Muscle of leg (tissue), 11 donors: ENCODE measurements around the gene MINDY3. TPM values are rescaled to one million over a fixed set of nuclear protein-coding genes. Genes with fewer than 3 reads are reported as not detected.

Experiments
- DNase-seq: peaks from one replicate; pipeline ENCODE4 v3.0.0; 2013
- H3K27ac ChIP-seq: one replicate; pipeline ENCODE4 v1.5.1; 2013; ENCODE audit warnings: mild to moderate bottlenecking, low read length, control low read depth
- H3K27me3 ChIP-seq: one replicate; pipeline ENCODE4 v1.6.1; 2013; ENCODE audit warnings: low read length; ENCODE audit not compliant: control insufficient read depth, insufficient read depth
- H3K36me3 ChIP-seq: one replicate; pipeline ENCODE4 v1.6.1; 2013; ENCODE audit warnings: low read length; ENCODE audit not compliant: control insufficient read depth, insufficient read depth
- H3K4me1 ChIP-seq: one replicate; pipeline ENCODE4 v1.6.1; 2013; ENCODE audit warnings: low read length; ENCODE audit not compliant: control insufficient read depth, insufficient read depth
- H3K4me3 ChIP-seq: one replicate; pipeline ENCODE4 v1.5.1; 2013; ENCODE audit warnings: low read length, control low read depth
- H3K9me3 ChIP-seq: replicated peaks from 2 replicates; pipeline ENCODE4 v1.6.1; 2013; ENCODE audit warnings: low read depth, low read length; ENCODE audit not compliant: control insufficient read depth
- WGBS: methylation state at CpG from one replicate; pipeline ENCODE4 v1.1.5; 2013; ENCODE audit warnings: missing lambda C conversion rate; ENCODE audit not compliant: insufficient coverage; 5-methylcytosine and 5-hydroxymethylcytosine counted together
- polyA plus RNA-seq, 8 donors: library from polyadenylated mRNA; unstranded; fragments of 120-200 nt; gene quantifications; one replicate each; pipeline versions ENCODE4 v1.2.1 to v1.2.3, GENCODE V29; 2013; ENCODE audit warnings: inconsistent platforms in 1 of 8, low replicate concordance in 1 of 8; ENCODE audit not compliant: insufficient read length in 8 of 8, insufficient read depth in 1 of 8
- total RNA-seq: library from RNA; stranded (reverse); fragments of 120-200 nt; gene quantifications from one replicate; pipeline ENCODE4 v1.2.4, GENCODE V29; 2013

MINDY3 gene
- total and polyA plus RNA-seq, 9 donors: 20.9 to 29.4 (median 24.5) TPM

DNA sequence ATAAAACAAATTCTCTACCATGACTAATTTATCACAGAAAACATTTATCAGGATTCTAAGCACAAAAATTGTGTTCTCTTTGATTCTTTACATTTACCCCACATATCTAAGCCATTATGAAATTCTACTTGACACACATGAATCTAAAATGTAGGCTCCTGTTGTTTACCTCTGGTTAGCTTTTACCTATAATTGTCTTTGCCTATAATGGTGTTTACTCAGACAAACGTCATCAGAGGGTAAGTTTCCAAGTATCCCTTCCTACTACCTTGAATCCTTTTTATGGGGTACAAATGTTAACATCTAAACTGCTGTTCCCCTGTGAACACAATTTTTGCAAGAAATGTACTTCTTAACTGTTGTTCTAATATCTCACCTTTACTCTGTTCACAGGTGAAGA lies 63.5 kb downstream of the MINDY3 start:
- WGBS: no CpG with 5 or more reads among the region's 1 CpG
- Histone ChIP-seq H3K27me3 (no peaks in the 10 kb centered on the region), H3K4me1 (no peaks in the 10 kb centered on the region), H3K9me3 (peaks cover 12% of the 10 kb centered on the region), H3K27ac (no peak overlapping the region), H3K4me3 (no peak overlapping the region), H3K36me3 (peaks cover 7% of the 10 kb centered on the region)
- DNase-seq: no peak

DNA sequence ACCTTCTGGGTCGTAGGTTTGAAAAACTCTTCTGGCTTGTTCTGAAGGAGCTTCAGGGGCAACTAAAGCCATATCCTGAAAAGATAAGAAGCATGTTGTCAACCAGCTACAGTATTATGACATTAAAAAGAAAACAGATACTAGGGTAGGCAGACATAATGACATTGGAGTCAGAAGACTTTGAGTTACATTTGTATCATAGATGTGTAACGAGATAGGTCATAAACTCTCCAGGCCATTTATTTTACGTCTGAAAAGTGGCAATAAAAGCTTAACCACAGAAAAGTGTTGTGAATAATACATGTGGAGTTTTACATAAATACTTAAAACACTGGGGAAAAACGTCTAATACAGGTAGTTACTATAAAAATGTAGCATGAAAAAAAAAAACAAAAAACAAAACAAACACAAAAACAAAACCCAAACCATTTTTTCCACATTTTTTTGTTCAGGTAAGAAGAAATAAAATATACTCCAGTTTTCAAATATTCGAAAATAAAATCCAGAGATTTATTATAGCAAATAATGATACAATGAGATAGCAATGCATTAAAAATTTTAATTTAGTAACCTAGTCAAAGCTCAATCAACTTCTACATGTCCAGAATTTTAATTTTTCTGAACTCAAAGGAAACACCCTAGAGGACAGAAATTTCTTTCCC lies 64.1 kb downstream of the MINDY3 start:
- H3K27ac ChIP-seq: no peak overlapping the region
- no peaks in the 10 kb centered on the region for H3K27me3 ChIP-seq
- H3K4me1 ChIP-seq: no peaks in the 10 kb centered on the region
- H3K36me3 ChIP-seq: peaks cover 5% of the 10 kb centered on the region
- peaks cover 8% of the 10 kb centered on the region for H3K9me3 ChIP-seq
- no peak for DNase-seq
- H3K4me3 ChIP-seq: no peak overlapping the region
- WGBS: no CpG with 5 or more reads among the region's 5 CpGs

DNA sequence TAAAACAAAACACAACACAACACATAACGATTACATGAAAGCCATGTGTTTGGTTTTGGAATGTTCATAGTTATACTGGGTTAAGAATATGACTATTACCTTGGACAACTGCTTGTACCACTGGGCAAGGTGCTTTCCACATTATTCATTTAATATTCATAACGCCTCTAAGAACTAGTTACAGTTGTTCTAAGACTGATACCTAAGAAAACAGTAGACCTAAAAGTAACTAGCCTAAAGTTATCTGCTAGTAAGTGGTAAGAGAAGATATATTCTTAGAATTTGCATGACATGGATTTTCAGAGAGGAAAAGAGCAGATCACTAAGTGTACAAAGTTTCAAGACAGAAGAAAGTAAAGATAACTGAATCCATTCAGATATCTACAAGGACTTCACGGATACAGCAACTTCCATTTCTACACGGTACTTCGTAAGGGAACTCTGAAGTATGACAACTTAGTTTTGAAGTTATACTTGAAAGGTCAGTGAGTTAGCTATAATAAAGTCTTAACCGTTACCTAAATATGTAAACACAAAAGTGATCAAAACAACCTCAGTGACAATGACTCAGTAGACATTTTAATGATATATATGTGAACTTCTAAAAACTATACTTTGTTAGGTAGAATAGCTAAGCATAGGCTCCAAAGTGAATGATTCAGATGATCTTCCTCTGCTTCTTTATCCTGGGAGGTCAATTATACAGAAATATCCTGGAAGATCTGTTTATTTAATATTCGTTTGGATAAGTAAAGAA lies 65.1 kb downstream of the MINDY3 start:
- no peak overlapping the region for H3K27ac ChIP-seq
- H3K4me3 ChIP-seq: no peak overlapping the region
- H3K36me3 ChIP-seq: peaks cover 2% of the 10 kb centered on the region
- WGBS: no CpG with 5 or more reads among the region's 7 CpGs
- H3K4me1 ChIP-seq: no peaks in the 10 kb centered on the region
- H3K27me3 ChIP-seq: no peaks in the 10 kb centered on the region
- no peak for DNase-seq
- no peaks in the 10 kb centered on the region for H3K9me3 ChIP-seq

GRCh38 chr10:15794569-15794968 lies 65.7 kb downstream of the MINDY3 start:
- no peaks in the 10 kb centered on the region for H3K4me1 ChIP-seq

GRCh38 chr10:15793664-15794063 lies 66.6 kb downstream of the MINDY3 start:
- Histone ChIP-seq H3K9me3 (no peaks in the 10 kb centered on the region), H3K27ac (no peak overlapping the region), H3K4me1 (no peaks in the 10 kb centered on the region), H3K36me3 (peaks cover 3% of the 10 kb centered on the region), H3K4me3 (no peak overlapping the region), H3K27me3 (no peaks in the 10 kb centered on the region)
- DNase-seq: no peak
- WGBS: no CpG with 5 or more reads among the region's 5 CpGs

More at GRCh38 chr10:15794569-15794968, 65.7 kb downstream of the MINDY3 start:
- Histone ChIP-seq H3K9me3 (no peaks in the 10 kb centered on the region), H3K36me3 (peaks cover 2% of the 10 kb centered on the region), H3K27ac (no peak overlapping the region), H3K4me3 (no peak overlapping the region), H3K27me3 (no peaks in the 10 kb centered on the region)
- no peak for DNase-seq

DNA sequence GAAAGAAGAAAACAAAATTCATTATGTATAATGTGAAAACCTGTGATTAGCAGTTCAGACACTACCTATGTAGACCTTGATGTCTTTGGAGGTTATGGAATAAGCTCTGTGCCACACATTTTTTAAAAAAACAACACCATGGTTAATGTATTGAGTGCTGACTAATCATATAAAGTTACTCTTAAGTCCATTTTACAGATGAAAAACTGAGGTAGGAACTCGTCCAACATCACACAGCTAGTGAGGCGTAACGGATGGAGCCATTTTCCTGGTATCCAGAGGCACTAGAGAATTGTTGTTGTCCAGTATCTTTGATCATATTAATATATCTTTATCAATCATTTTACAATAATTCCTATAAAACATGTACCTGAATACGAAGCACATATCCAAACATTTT lies 67.5 kb downstream of the MINDY3 start:
- Histone ChIP-seq H3K9me3 (no peaks in the 10 kb centered on the region), H3K36me3 (peaks cover 4% of the 10 kb centered on the region), H3K4me1 (no peaks in the 10 kb centered on the region), H3K4me3 (no peak overlapping the region), H3K27ac (no peak overlapping the region), H3K27me3 (no peaks in the 10 kb centered on the region)
- DNase-seq: no peak
- WGBS: 100% methylated on average over 1 of the region's 4 CpGs

DNA sequence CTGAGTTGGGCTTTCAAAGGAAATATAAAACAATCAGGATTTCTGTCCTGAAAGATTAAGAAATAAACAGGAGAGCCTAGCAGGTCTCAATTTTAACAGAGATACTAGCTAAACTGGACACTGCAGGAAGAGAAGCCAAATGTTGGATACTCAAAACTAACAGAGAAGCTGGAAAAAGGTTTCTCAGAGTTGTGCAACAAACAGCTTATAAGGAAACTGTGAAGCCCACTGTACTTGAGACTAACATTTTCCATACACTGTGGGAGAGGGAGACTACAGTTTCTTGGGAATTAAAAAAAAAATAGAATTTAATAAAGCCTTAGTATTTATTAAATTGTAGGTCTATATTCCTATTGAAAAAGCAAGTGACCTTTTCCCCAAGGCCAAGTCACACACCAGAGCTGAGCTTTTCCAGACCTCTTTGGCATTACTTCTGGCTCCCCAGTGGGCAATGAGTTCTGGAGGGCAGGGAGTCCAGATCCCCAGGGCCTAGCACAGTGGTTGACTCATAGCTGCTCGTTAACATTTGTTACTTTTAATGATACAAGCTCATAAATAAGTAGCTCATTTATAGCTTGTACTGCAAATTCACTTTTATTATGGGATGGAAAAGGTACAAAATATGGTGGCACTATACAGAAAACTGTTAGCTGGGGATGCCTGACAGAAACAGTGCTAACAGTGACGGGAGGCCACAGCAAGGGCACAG lies 68.3 kb downstream of the MINDY3 start:
- Histone ChIP-seq H3K4me1 (no peaks in the 10 kb centered on the region), H3K9me3 (no peaks in the 10 kb centered on the region), H3K4me3 (no peak overlapping the region), H3K27ac (no peak overlapping the region), H3K36me3 (peaks cover 11% of the 10 kb centered on the region), H3K27me3 (no peaks in the 10 kb centered on the region)
- WGBS: no CpG with 5 or more reads among the region's 2 CpGs
- peak; percentile 55 for DNase-seq

DNA sequence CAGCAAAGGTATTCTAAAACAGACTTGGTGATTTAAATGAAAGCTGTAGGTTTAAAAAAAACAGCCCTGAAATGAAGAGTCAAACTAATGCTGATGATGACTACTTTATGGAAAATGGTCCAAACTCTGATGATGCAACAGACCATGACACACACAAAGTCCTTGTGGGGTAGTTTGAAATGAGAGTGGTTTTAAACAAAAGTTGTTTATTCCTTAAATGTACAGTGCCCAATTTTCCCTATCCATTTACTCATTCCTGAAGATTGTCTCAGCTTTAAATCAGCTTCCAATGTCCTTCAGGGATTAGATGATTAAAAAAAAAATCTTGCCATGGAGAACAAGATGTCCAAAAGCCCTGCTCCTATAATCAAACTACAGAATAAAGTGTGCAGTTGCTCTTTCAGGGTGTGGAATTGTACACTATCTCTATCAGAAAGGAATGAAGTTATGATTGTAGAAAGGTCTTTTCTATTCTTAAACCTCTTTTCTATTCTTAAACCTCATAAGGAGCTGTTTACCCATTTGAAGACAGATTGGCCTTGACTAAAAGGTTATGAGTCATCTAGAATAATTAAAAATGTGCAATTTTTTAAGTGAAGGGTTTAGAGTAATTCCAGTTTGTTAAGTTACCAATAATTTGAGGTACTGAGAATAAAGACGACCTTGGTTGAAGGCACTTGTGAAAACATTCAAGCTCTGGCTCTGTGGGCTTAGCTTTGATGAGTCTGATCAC lies 70.3 kb downstream of the MINDY3 start:
- DNase-seq: peak; percentile 48
- Histone ChIP-seq H3K4me3 (no peak overlapping the region), H3K27ac (no peak overlapping the region), H3K27me3 (no peaks in the 10 kb centered on the region), H3K4me1 (no peaks in the 10 kb centered on the region), H3K9me3 (no peaks in the 10 kb centered on the region), H3K36me3 (peaks cover 17% of the 10 kb centered on the region)
- 100% methylated on average over 1 of the region's 1 CpG for WGBS

DNA sequence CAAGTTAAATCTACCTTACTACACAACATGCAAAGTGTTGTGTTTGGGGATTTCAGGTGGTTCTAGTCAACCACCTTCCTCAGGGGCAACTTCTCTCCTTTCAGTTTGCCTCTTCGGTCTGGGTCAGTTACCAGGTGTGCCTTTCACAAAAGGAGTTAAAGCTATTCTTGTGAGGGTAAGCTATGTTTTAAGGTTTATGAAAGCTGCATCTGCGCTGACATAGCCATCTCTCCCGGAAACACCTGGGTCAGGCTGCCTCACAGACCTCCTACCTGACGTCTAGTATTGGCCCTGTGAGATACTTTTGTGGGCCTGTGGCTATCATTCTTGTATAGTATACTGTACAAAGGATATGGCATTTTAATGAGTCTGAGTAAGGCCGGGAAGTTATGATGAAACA lies 72.9 kb downstream of the MINDY3 start:
- Histone ChIP-seq H3K9me3 (no peaks in the 10 kb centered on the region), H3K27me3 (no peaks in the 10 kb centered on the region), H3K27ac (no peak overlapping the region), H3K4me1 (peaks cover 4% of the 10 kb centered on the region), H3K36me3 (peaks cover 21% of the 10 kb centered on the region), H3K4me3 (no peak overlapping the region)
- DNase-seq: no peak
- 75% methylated on average over 1 of the region's 5 CpGs for WGBS
